NCI-H1436 treated with DMSO at 0.1 percent for 48 hours (cell line): ENCODE results near the gene LSAMP.
"Not testable (repeated sequence)": the region's sequence is repeated elsewhere in the genome, so short reads cannot be mapped to it uniquely, and the experiment has no call there.

ENCODE experiments used
- DNase-seq: peaks from one replicate; lab custom pipeline; 2025; lab: John Stamatoyannopoulos, UW

LSAMP gene

GRCh38 chr3:115791271-115792153, 653.8 kb downstream of the LSAMP start:
- not testable (repeated sequence) for DNase-seq

DNA sequence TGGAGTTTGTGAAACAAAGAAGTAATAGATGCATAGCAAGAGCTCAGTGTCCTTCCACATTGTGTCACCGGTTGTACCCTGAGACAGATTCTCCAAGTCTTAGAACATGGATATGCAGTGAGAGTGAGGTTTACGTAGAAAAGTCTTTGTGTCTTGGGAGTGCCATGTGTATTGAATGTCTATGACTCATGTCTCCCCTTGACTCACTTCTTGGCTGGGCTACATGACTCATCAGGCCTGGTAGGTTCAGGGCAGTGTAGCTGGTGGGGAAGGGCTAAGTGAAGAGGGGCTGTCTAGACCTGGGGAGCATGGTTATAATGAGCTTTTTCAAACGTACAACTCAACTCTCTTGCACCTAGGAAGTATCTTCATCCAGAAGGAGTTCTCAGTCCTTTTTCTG, 654.5 kb downstream of the LSAMP start:
- no peak for DNase-seq

DNA sequence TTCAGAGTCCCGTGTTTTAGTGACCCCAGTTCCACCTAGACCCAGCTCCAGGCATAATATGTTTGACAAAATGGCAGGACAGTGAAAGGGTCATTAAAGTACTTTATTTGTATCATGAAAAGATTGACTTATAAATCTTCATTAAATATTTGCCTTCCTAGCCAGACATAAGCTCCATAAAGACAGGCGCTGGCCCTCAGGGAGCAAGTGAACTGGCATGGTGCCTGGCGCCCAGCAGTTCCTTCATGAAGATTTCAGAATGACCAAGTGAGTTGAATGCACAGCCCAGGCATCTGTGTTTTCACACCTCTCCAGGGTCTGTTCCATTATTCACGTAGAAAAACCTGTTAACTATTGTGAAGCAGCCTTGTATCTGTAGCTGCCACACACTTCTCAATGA, 655.8 kb downstream of the LSAMP start:
- DNase-seq: no peak

DNA sequence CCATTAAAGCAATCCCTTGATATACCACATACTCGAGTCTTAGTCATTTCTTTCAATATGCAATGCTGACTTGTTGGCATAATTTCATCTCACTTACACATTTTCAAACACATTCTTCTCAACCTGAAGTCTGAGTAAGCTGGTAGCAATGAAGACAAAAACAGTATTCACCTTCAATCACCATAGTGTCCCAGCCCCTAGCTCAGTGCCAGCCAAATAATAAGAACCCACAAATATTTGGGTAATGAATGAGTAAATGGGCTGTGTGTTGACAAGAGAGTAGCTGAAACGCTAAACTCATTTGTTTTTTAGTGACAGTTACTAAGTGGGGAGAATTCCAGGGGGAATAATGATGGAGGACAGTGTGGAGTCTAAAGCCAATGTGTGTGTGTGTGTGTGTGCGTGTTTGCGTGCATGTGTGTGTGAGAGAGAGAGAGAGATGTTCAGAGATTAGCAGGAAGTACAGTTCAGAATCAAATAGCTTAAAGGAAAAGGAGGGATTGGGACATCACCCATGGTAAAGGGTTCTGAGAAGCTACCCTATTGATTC, 656.3 kb downstream of the LSAMP start:
- no peak for DNase-seq

GRCh38 chr3:115787818-115788217, 657.5 kb downstream of the LSAMP start:
- DNase-seq: no peak

DNA sequence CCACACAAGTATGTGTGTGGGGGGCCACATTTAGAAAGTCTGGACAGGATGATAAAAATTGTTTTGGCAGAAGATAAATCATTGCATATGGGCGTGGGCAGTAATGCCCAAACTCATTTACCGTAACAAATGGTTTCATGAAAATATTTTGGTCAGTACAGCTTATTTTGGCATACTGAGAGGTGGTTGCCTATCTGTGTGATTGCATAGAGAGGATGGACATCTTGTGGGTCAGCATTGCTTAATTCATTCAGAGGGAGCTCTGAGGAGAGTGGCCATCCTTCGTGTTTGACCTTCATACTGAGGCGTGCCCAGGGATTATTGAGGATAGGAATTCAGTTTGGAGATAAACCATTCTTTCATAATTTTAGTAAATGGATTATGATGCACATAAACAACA, 659.5 kb downstream of the LSAMP start:
- DNase-seq: no peak

DNA sequence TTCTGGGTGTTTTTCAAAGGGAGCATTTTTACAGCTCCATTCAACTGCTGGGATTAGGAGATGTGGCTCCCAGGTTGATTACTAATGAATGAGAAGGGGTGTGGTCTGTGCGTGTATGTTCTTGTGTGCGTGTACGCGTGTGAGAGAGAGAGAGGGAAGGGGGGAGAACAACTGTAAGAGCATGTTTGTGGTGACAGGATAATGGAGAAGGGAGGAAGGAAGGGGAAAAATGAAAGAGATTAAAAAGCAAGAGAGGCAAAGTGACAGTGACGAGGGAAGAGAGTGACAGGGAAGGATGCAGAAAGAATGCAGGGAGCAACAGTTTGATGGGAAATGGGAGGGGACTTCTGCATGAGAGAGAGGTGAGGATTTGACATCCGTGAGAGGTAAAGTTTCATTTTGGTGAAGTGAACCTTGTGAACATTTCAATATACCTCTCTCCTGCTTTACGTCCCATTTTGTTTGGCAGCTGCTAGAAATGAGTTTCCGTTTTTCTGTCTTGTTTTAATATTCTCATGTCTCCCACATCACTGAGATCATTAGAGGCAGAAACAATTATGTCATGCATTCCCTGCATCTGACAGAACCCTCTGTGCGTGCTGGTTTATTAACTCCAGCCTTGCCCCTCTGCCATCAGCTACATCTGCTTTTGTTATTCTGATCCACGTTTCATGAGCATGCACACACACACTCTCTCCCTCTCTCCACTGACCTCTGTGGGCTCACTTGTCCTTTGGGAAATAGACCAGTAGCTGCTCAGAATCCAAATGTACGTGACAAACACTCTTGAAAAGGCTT, 660.3 kb downstream of the LSAMP start:
- no peak for DNase-seq

GRCh38 chr3:115783938-115784738, 661.1 kb downstream of the LSAMP start:
- peak; percentile 75 for DNase-seq

- DNase-seq: not testable (repeated sequence)
Observed at GRCh38 chr3:115783426-115783825, 661.9 kb downstream of the LSAMP start.

DNA sequence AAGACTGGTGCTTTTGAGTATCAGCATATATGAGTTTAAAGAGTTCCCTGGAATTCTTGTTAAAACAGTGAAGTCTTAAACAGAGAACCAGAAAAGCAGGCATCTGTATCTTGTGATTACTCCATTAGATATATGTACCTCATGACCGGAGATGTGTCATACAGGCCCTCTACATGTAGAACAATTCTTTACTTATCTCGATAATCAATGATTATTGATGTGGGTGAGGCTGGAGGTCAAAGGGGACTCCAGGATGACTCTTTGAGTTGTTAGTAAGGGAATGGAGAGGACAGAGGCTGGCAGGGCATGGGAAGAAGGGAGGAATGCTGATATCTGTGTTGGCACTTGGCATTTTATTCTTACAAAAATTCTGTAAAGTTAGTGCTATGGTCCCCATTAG, 666.3 kb downstream of the LSAMP start:
- no peak for DNase-seq

GRCh38 chr3:115772951-115773350, 672.3 kb downstream of the LSAMP start:
- DNase-seq: no peak

- DNase-seq: no peak
Observed at GRCh38 chr3:115768661-115769060, 676.6 kb downstream of the LSAMP start.

- no peak for DNase-seq
Observed at GRCh38 chr3:115766587-115767482, 678.5 kb downstream of the LSAMP start.

- DNase-seq: no peak
Observed at GRCh38 chr3:115761927-115762305, 683.4 kb downstream of the LSAMP start.

DNA sequence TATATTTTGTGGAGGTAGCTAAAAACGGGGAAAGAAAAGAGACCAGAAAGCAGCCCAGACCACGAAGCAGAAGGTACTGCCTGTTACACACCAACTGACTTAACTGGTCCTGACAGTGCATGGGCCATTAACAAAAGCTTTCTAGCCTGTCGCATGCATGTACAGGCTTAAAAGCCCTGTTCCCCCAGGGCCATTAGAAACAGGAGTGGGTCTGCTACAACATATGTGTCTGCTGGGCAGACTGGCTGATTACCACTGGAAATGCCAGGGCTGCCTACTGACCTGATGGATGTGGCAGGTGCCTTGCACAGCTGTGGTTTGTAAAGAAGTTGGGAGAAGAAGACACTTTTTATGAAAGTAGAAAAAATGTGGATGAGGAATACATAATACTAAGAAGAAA, 684.6 kb downstream of the LSAMP start:
- no peak for DNase-seq

GRCh38 chr3:115758076-115758763, 687.1 kb downstream of the LSAMP start:
- DNase-seq: peak; percentile 31

DNA sequence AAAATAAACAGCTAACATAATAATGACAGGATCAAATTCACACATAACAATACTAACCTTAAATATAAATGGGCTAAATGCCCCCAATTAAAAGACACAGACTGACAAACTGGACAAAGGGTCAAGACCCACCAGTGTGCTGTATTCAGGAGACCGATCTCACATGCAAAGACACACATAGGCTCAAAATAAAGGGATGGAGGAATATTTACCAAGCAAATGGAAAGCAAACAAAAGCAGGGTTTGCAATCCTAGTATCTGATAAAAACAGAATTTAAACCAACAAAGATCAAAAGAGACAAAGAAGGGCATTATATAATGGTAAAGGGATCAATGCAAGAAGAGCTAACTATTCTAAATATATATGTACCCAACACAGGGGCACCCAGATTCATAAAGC, 692.3 kb downstream of the LSAMP start:
- DNase-seq: not testable (repeated sequence)
